Neural progenitor cell (in vitro differentiated cells): ENCODE data around the gene APOC4.

ENCODE experiments used
- CTCF ChIP-seq: fragments of 200-600 bp; sonication (generic); IDR thresholded peaks from 2 replicates; pipeline ENCODE4 v1.5.1; 2017; ENCODE audit warnings: antibody characterized with exemption, mild to moderate bottlenecking
- EZH2 ChIP-seq: fragments of 200-600 bp; sonication (generic); IDR thresholded peaks from 2 replicates; pipeline ENCODE4 v1.6.1; 2017; ENCODE audit warnings: antibody characterized with exemption, mild to moderate bottlenecking, moderate library complexity

DNA sequence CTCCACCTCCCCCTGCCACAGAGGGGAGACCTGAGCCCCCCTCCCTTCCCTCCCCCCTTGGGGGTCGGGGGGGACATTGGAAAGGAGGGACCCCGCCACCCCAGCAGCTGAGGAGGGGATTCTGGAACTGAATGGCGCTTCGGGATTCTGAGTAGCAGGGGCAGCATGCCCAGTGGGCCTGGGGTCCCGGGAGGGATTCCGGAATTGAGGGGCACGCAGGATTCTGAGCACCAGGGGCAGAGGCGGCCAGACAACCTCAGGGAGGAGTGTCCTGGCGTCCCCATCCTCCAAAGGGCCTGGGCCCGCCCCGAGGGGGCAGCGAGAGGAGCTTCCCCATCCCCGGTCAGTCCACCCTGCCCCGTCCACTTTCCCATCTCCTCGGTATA, 38.8 kb upstream of the APOC4 start:
- TF ChIP-seq CTCF (no peak), EZH2 (no peak)
